GM21515 (cell line): ENCODE measurements around the gene OR4K13.

Source experiments
- ATAC-seq: cut with Tn5 transposase; IDR thresholded peaks from one replicate; pipeline ENCODE4 v1.9.1; 2021; ENCODE audit not compliant: unreplicated experiment

OR4K13 gene

GRCh38 chr14:20035938-20036337, at the start of gene OR4K13:
TSS of gene OR4K13 (minus strand) at chr14:20036038. CDS start at chr14:20034758, 1,280 bp downstream.
- ATAC-seq, result no peak

- ATAC-seq, result no peak
These were observed 23.9 kb upstream of the OR4K13 start, which contains the start of gene OR4L1 for GRCh38 chr14:20059745-20060144. TSS of gene OR4L1 (plus strand) at chr14:20060045. CDS start at chr14:20060045, 0 bp downstream.

GRCh38 chr14:20048202-20048601, 12.4 kb upstream of the OR4K13 start:
- ATAC-seq, result no peak

GRCh38 chr14:20044243-20044642, 8.4 kb upstream of the OR4K13 start:
- ATAC-seq, result no peak

GRCh38 chr14:20035449-20035848, 389 bp downstream of the OR4K13 start:
- no peak for ATAC-seq

- no peak for ATAC-seq
These were observed 4.8 kb downstream of the OR4K13 start for GRCh38 chr14:20031058-20031457.

- ATAC-seq, result no peak
These were observed 16.5 kb downstream of the OR4K13 start, which contains the start of gene OR4K14 for GRCh38 chr14:20019257-20019865. TSS of gene OR4K14 (minus strand) at chr14:20019307. CDS start at chr14:20015193, 4,114 bp downstream.

- ATAC-seq, result no peak
These were observed 27.7 kb downstream of the OR4K13 start for GRCh38 chr14:20008156-20008555.

GRCh38 chr14:20002319-20002718, 33.5 kb downstream of the OR4K13 start:
- no peak for ATAC-seq

- no peak for ATAC-seq
These were observed 34.0 kb downstream of the OR4K13 start, which contains the start of gene OR4Q2 for GRCh38 chr14:20001863-20002262. TSS of gene OR4Q2 (plus strand) at chr14:20002163.

- no peak for ATAC-seq
These were observed 42.4 kb downstream of the OR4K13 start for GRCh38 chr14:19993438-19993837.
